Measurements from ENCODE around the gene CASP5. TPM values are rescaled to one million over a fixed set of nuclear protein-coding genes. Genes with fewer than 3 reads are reported as not detected.

Gene CASP5
- polyA plus RNA-seq, 1 donor (not counting 4 experiments of a cell fraction or from before 2014, with no cell fraction given) = not detected

GRCh38 chr11:104997288-104997687 lies 25.7 kb downstream of the CASP5 start:
- Histone ChIP-seq H3K79me2 (ENCODE audit: control insufficient read depth, insufficient read depth, low read length) (no peaks in the 10 kb centered on the region), H3K9me3 (ENCODE audit: control insufficient read depth, low read depth, low read length) (no peaks in the 10 kb centered on the region), H3K4me1 (ENCODE audit: control insufficient read depth, extremely low read depth, insufficient read depth, low read length) (no peaks in the 10 kb centered on the region), H3K9me1 (ENCODE audit: control insufficient read depth, extremely low read depth, insufficient read depth, low read length) (no peaks in the 10 kb centered on the region), H3K27me3 (ENCODE audit: control insufficient read depth, extremely low read depth, insufficient read depth, low read length) (no peaks in the 10 kb centered on the region), H3K36me3 (ENCODE audit: control insufficient read depth in 2 of 2, extremely low read depth in 1 of 2, insufficient read depth in 2 of 2, low read length in 2 of 2) (no peaks in the 10 kb centered on the region), H3K4me2 (ENCODE audit: control insufficient read depth, extremely low read depth, insufficient read depth, low read depth, low read length) (no peak overlapping the region), H3K4me3 (ENCODE audit: control insufficient read depth in 2 of 3, extremely low read depth in 1 of 3, insufficient read depth in 2 of 3, low read depth in 1 of 3, low read length in 3 of 3) (no peak overlapping the region), H3K9ac (ENCODE audit: control insufficient read depth, extremely low read depth, insufficient read depth, low read length) (no peak overlapping the region), H3K27ac (ENCODE audit: control insufficient read depth, insufficient read depth, low read length) (no peak overlapping the region), H2AFZ (ENCODE audit: control insufficient read depth, low read length) (no peak overlapping the region), H4K20me1 (ENCODE audit: control insufficient read depth, extremely low read depth, insufficient read depth, low read length) (no peaks in the 10 kb centered on the region)
- dilution Hi-C loops (cut with MboI; ENCODE audit: extremely low pct_ligation_motif_present, low sequenced_read_pairs) = no loop called here
- no peak for DNase-seq (ENCODE audit: low read depth, low spot score)
- TF ChIP-seq EZH2 (IDR thresholded peaks at IDR 0.05; ENCODE audit: low read length) = no peak
- TF ChIP-seq, protein P1, sequence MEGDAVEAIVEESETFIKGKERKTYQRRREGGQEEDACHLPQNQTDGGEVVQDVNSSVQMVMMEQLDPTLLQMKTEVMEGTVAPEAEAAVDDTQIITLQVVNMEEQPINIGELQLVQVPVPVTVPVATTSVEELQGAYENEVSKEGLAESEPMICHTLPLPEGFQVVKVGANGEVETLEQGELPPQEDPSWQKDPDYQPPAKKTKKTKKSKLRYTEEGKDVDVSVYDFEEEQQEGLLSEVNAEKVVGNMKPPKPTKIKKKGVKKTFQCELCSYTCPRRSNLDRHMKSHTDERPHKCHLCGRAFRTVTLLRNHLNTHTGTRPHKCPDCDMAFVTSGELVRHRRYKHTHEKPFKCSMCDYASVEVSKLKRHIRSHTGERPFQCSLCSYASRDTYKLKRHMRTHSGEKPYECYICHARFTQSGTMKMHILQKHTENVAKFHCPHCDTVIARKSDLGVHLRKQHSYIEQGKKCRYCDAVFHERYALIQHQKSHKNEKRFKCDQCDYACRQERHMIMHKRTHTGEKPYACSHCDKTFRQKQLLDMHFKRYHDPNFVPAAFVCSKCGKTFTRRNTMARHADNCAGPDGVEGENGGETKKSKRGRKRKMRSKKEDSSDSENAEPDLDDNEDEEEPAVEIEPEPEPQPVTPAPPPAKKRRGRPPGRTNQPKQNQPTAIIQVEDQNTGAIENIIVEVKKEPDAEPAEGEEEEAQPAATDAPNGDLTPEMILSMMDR (optimal IDR thresholded peaks at IDR 0.05 in 1 of 3, IDR thresholded peaks at IDR 0.05 in 1 of 3, conservative IDR thresholded peaks at IDR 0.05 in 1 of 3; ENCODE audit: extremely low read depth in 1 of 3, insufficient read depth in 2 of 3, low read length in 3 of 3) = no peak
- no peak for FAIRE-seq

DNA sequence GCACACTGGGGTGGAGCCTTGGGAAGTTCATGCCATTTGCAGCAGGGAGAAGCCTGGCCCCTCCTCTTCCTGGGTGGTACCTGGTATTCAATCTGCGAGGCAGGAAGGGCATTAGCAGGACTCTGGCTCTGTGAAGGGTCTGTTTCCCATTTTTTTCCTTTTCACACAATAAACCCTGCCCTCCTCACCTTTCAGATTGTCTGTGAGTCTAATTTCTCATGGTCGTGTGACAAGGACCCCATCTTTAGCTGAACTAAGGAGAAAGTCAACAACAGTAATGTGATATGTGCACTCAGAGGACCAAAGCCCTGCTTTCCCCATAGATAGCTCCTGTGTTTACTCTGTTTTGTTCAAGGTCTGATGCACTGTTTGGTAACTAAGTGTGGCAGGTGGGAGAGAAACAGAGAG lies 28.0 kb downstream of the CASP5 start:
- H3K27me3 ChIP-seq (ENCODE audit: control insufficient read depth, extremely low read depth, insufficient read depth, low read length) = no peaks in the 10 kb centered on the region
- H2AFZ ChIP-seq (ENCODE audit: control insufficient read depth, low read length) = no peak overlapping the region
- H3K27ac ChIP-seq (ENCODE audit: control insufficient read depth, insufficient read depth, low read length) = no peak overlapping the region
- H4K20me1 ChIP-seq (ENCODE audit: control insufficient read depth, extremely low read depth, insufficient read depth, low read length) = no peaks in the 10 kb centered on the region
- dilution Hi-C loops (cut with MboI; ENCODE audit: extremely low pct_ligation_motif_present, low sequenced_read_pairs) = no loop called here
- no peaks in the 10 kb centered on the region for H3K36me3 ChIP-seq (ENCODE audit: control insufficient read depth in 2 of 2, extremely low read depth in 1 of 2, insufficient read depth in 2 of 2, low read length in 2 of 2)
- no peaks in the 10 kb centered on the region for H3K9me3 ChIP-seq (ENCODE audit: control insufficient read depth, low read depth, low read length)
- no peak overlapping the region for H3K4me2 ChIP-seq (ENCODE audit: control insufficient read depth, extremely low read depth, insufficient read depth, low read depth, low read length)
- no peaks in the 10 kb centered on the region for H3K4me1 ChIP-seq (ENCODE audit: control insufficient read depth, extremely low read depth, insufficient read depth, low read length)
- H3K4me3 ChIP-seq (ENCODE audit: control insufficient read depth in 2 of 3, extremely low read depth in 1 of 3, insufficient read depth in 2 of 3, low read depth in 1 of 3, low read length in 3 of 3) = no peak overlapping the region
- TF ChIP-seq EZH2 (IDR thresholded peaks at IDR 0.05; ENCODE audit: low read length) = no peak
- TF ChIP-seq, protein P1 (optimal IDR thresholded peaks at IDR 0.05 in 1 of 3, IDR thresholded peaks at IDR 0.05 in 1 of 3, conservative IDR thresholded peaks at IDR 0.05 in 1 of 3; ENCODE audit: extremely low read depth in 1 of 3, insufficient read depth in 2 of 3, low read length in 3 of 3) = no peak
- FAIRE-seq = no peak
- H3K79me2 ChIP-seq (ENCODE audit: control insufficient read depth, insufficient read depth, low read length) = no peaks in the 10 kb centered on the region
- no peaks in the 10 kb centered on the region for H3K9me1 ChIP-seq (ENCODE audit: control insufficient read depth, extremely low read depth, insufficient read depth, low read length)
- no peak for DNase-seq (ENCODE audit: low read depth, low spot score)
- H3K9ac ChIP-seq (ENCODE audit: control insufficient read depth, extremely low read depth, insufficient read depth, low read length) = no peak overlapping the region

Data from keratinocyte (primary cell).